GM12878 (cell line): ENCODE measurements around the gene VEZF1. TPM values are rescaled to one million over a fixed set of nuclear protein-coding genes. Genes with fewer than 3 reads are reported as not detected.

Experiments
- ATAC-seq: fragments of 200-7000 bp; cut with Tn5 transposase; 3 replicates; pipeline ENCODE4 v1.9.1; 2020; ENCODE audit warnings: mild to moderate bottlenecking, moderate library complexity
- BruUV-seq: library from RNA; stranded (reverse); fragments of 400-500 nt; replicated peaks from 2 replicates; lab custom pipeline; 2021; lab: Mats Ljungman, UMichigan
- CTCF ChIA-PET: fragments of 300-600 bp; sonication (Branson Sonifier 250); formaldehyde crosslinking; extraction: SDS; loops from one replicate; lab custom pipeline; 2021; ENCODE audit warnings: inconsistent platforms; lab: Yijun Ruan, JAX
- POLR2A ChIA-PET: fragments of 350-600 bp; formaldehyde crosslinking; extraction: SDS; loops from one replicate; lab custom pipeline; 2021; ENCODE audit warnings: inconsistent platforms; lab: Charles Lee
- RAD21 ChIA-PET: fragments of 300-600 bp; sonication (Branson Sonifier 250); formaldehyde crosslinking; loops from one replicate; lab custom pipeline; 2023; ENCODE audit warnings: antibody characterized with exemption; ENCODE audit not compliant: unreplicated experiment; lab: Charles Lee
- SMC1A ChIA-PET: fragments of 300-600 bp; sonication (Branson Sonifier 250); formaldehyde crosslinking; loops from one replicate; lab custom pipeline; 2023; ENCODE audit not compliant: unreplicated experiment, uncharacterized antibody; lab: Charles Lee
- DNase-seq: peaks from one replicate; pipeline ENCODE4 v3.0.0-alpha.2; 2011; ENCODE audit warnings: low read depth, low spot score
- FAIRE-seq: peaks from 3 replicates; lab custom pipeline; 2011; peaks lifted over from hg19 to GRCh38; lab: Jason Lieb, UNC
- H2AFZ ChIP-seq: 2 replicates; pipeline ENCODE4 v1.6.0; 2011; ENCODE audit warnings: low read depth, low read length, control low read depth; ENCODE audit not compliant: control insufficient read depth
- H3K27ac ChIP-seq: 2 replicates; pipeline ENCODE4 v1.5.1; 2011; ENCODE audit warnings: control low read depth; ENCODE audit not compliant: control insufficient read depth, insufficient read depth
- H3K27me3 ChIP-seq, 2 experiments: replicated peaks in 1 of 2; 2 replicates each; pipeline versions ENCODE4 v1.6.0 to v1.6.1; 2011; ENCODE audit warnings: low read length in 1 of 2; ENCODE audit not compliant: control insufficient read depth in 2 of 2, insufficient read depth in 2 of 2
- H3K36me3 ChIP-seq, 2 experiments: 2 replicates each; pipeline ENCODE4 v1.5.1; 2011; ENCODE audit warnings: low read length in 1 of 2; ENCODE audit not compliant: control insufficient read depth in 2 of 2, insufficient read depth in 2 of 2
- H3K4me1 ChIP-seq: 2 replicates; pipeline ENCODE4 v1.6.1; 2011; ENCODE audit warnings: mild to moderate bottlenecking, low read length, moderate library complexity, mixed read lengths; ENCODE audit not compliant: control insufficient read depth, insufficient read depth
- H3K4me2 ChIP-seq: 2 replicates; pipeline ENCODE4 v1.6.0; 2011; ENCODE audit warnings: control low read depth; ENCODE audit not compliant: control insufficient read depth, insufficient read depth
- H3K4me3 ChIP-seq: fragments of 200-600 bp; sonication (generic); 2 replicates; pipeline ENCODE4 v1.5.1; 2016
- H3K79me2 ChIP-seq: 2 replicates; pipeline ENCODE4 v1.6.0; 2011; ENCODE audit warnings: low read length; ENCODE audit not compliant: control insufficient read depth, insufficient read depth
- H3K9ac ChIP-seq: 2 replicates; pipeline ENCODE4 v1.8.0; 2011; ENCODE audit warnings: low read length, control low read depth, mixed read lengths; ENCODE audit not compliant: control insufficient read depth, insufficient read depth
- H3K9me3 ChIP-seq: replicated peaks from 3 replicates; pipeline ENCODE4 v1.5.1; 2011; ENCODE audit warnings: mild to moderate bottlenecking, low read length; ENCODE audit not compliant: control insufficient read depth, insufficient read depth
- H4K20me1 ChIP-seq: 2 replicates; pipeline ENCODE4 v1.6.0; 2011; ENCODE audit not compliant: control insufficient read depth, insufficient read depth
- HDAC2 ChIP-seq: fragments of 200-600 bp; sonication (generic); IDR thresholded peaks from 2 replicates; pipeline ENCODE4 v1.6.1; 2017
- HDGF ChIP-seq: fragments of 450-650 bp; IDR thresholded peaks from 2 replicates; pipeline ENCODE4 v1.6.1; 2016; ENCODE audit warnings: antibody characterized with exemption
- IRF3 ChIP-seq: fragments of 450-650 bp; IDR thresholded peaks from 2 replicates; pipeline ENCODE4 v1.6.1; 2014; ENCODE audit warnings: mild to moderate bottlenecking
- NBN ChIP-seq: fragments of 450-650 bp; IDR thresholded peaks from 2 replicates; pipeline ENCODE4 v1.6.1; 2016
- NFYB ChIP-seq: IDR thresholded peaks from 2 replicates; pipeline ENCODE4 v1.6.1; 2011; ENCODE audit warnings: low read depth, mild to moderate bottlenecking, low read length, improper control_type of control experiment, moderate library complexity; ENCODE audit not compliant: insufficient read depth
- WGBS: methylation state at CpG from one replicate; pipeline ENCODE4 v1.1.6; 2016; ENCODE audit warnings: low lambda C conversion rate; ENCODE audit not compliant: insufficient replicate concordance, insufficient coverage; ENCODE audit errors: missing lambda C conversion rate; 5-methylcytosine and 5-hydroxymethylcytosine counted together
- in situ Hi-C: fragments of 300-500 bp; cut with MboI; formaldehyde crosslinking; loops from 9 replicates; pipeline ENCODE4 v1.14.3; 2018; ENCODE audit warnings: mixed read lengths
- intact Hi-C: fragments of 100-400 bp; cut with micrococcal nuclease; formaldehyde crosslinking; loops from one replicate; pipeline ENCODE4 v1.14.2; 2022; ENCODE audit not compliant: unreplicated experiment
- polyA plus RNA-seq, 11 experiments: library from polyadenylated mRNA; depleted of rRNA in 4 of 11; unstranded in 6 of 11; stranded (reverse) in 5 of 11; fragments of >200 nt; fragmentation: Nextera tagmentation in 4 of 11; fragmentation: Illumina TruSeq in 1 of 11; extraction: Ambion mirVana in 4 of 11; extraction: Trizol in 1 of 11; gene quantifications; 1 replicate in 1 of 11; 2 replicates in 10 of 11; pipeline versions ENCODE4 v1.2.1 to v1.2.3, GENCODE V29; 2011 to 2016; ENCODE audit warnings: inconsistent platforms in 2 of 11, missing spikeins in 2 of 11, low read depth in 1 of 11
- total RNA-seq, 4 experiments: library from RNA; depleted of rRNA in 3 of 4; stranded (reverse); fragments of >200 nt in 3 of 4; fragmentation: Illumina TruSeq in 1 of 4; extraction: Trizol in 1 of 4; gene quantifications; 2 replicates each; pipeline versions ENCODE4 v1.2.1 to v1.2.3, GENCODE V29; 2013 to 2021
- TF ChIP-seq, protein P1 (sequence below): fragments of 450-650 bp; IDR thresholded peaks from 2 replicates; pipeline ENCODE4 v1.6.1; 2016; ENCODE audit warnings: mild to moderate bottlenecking, moderate library complexity, borderline replicate concordance
- TF ChIP-seq, protein P2 (sequence below): IDR thresholded peaks from 2 replicates; pipeline ENCODE4 v1.6.1; 2012; ENCODE audit warnings: mild to moderate bottlenecking, low read depth, low read length

The VEZF1 gene
- total and polyA plus RNA-seq, 10 of the 15 experiments (the other 5 are each of a cell fraction or from before 2014, with no cell fraction given), result 9.5 to 28.2 (median 20.3) TPM

- Histone ChIP-seq H3K9me3 (no peaks in the 10 kb centered on the region), H3K4me2 (no peak overlapping the region), H3K79me2 (no peaks in the 10 kb centered on the region; the same call in none of the 2 replicates), H3K4me3 (no peak overlapping the region), H3K36me3 (peaks cover 0 to 21% of the 10 kb centered on the region in 2 experiments; a peak in 2 of 4 replicates), H3K27ac (no peak overlapping the region), H2AFZ (no peak overlapping the region), H4K20me1 (no peaks in the 10 kb centered on the region), H3K27me3 (no peaks in the 10 kb centered on the region), H3K9ac (no peak overlapping the region), H3K4me1 (no peaks in the 10 kb centered on the region)
- DNase-seq, result no peak
- intact Hi-C loops, result no loop called here
- ChIA-PET CTCF (interaction anchor here (0.7 to 8.8 kb wide), 13 partner anchors 13 to 131 kb away, joined by 3 to 195 read pairs (median 4); partner anchors contain the start of gene SRSF1), RAD21 (interaction anchor here (0.7 to 2.4 kb wide), 7 partner anchors 13 to 122 kb away, joined by 3 to 10 read pairs (median 4); partner anchors contain the start of gene CUEDC1), SMC1A (interaction anchor here (0.8 to 9.3 kb wide), 13 partner anchors 10 to 121 kb away, joined by 3 to 114 read pairs (median 7); no protein-coding TSS in a partner anchor), POLR2A (interaction anchor here (0.6 to 1.8 kb wide), 5 partner anchors 11 to 33 kb away, joined by 3 to 5 read pairs (median 4); partner anchors contain the start of gene SRSF1)
- in situ Hi-C loops, result no loop called here
- no peak for FAIRE-seq
- 97% methylated on average over 4 of the region's 4 CpGs for WGBS
- no peak for ATAC-seq
- BruUV-seq, result no TSS peak
- TF ChIP-seq HDGF, result no peak
- TF ChIP-seq HDAC2, result no peak
Observed at GRCh38 chr17:57980522-57980921, 7.5 kb downstream of the VEZF1 start.

- H3K4me1 ChIP-seq, result no peaks in the 10 kb centered on the region
- H4K20me1 ChIP-seq, result no peaks in the 10 kb centered on the region
- H3K9ac ChIP-seq, result no peak overlapping the region
- 100% methylated on average over 1 of the region's 1 CpG for WGBS
- in situ Hi-C loops (no loop called here), intact Hi-C loops (no loop called here)
- H2AFZ ChIP-seq, result no peak overlapping the region
- no TSS peak for BruUV-seq
- H3K4me2 ChIP-seq, result no peak overlapping the region
- no peak overlapping the region for H3K4me3 ChIP-seq
- no peaks in the 10 kb centered on the region for H3K27me3 ChIP-seq
- FAIRE-seq (no peak), DNase-seq (no peak), ATAC-seq (no peak)
- POLR2A ChIA-PET, result interaction anchor here (0.7 to 1.2 kb wide), 2 partner anchors 79 to 134 kb away, joined by 3 to 6 read pairs; no protein-coding TSS in a partner anchor
- SMC1A ChIA-PET, result interaction anchor here (0.7 to 9.3 kb wide), 5 partner anchors 18 to 118 kb away, joined by 3 to 114 read pairs (median 3); no protein-coding TSS in a partner anchor
- no peaks in the 10 kb centered on the region for H3K9me3 ChIP-seq
- H3K79me2 ChIP-seq, result no peaks in the 10 kb centered on the region; the same call in none of the 2 replicates
- no peak overlapping the region for H3K27ac ChIP-seq
- RAD21 ChIA-PET, result no interaction called here
- CTCF ChIA-PET, result interaction anchor here (1.4 to 8.8 kb wide), 3 partner anchors 19 to 119 kb away, joined by 3 to 195 read pairs (median 4); no protein-coding TSS in a partner anchor
- H3K36me3 ChIP-seq, result peaks cover 4 to 31% of the 10 kb centered on the region in 2 experiments
- TF ChIP-seq NFYB (no peak), IRF3 (no peak), NBN (no peak)
- TF ChIP-seq, protein P1, sequence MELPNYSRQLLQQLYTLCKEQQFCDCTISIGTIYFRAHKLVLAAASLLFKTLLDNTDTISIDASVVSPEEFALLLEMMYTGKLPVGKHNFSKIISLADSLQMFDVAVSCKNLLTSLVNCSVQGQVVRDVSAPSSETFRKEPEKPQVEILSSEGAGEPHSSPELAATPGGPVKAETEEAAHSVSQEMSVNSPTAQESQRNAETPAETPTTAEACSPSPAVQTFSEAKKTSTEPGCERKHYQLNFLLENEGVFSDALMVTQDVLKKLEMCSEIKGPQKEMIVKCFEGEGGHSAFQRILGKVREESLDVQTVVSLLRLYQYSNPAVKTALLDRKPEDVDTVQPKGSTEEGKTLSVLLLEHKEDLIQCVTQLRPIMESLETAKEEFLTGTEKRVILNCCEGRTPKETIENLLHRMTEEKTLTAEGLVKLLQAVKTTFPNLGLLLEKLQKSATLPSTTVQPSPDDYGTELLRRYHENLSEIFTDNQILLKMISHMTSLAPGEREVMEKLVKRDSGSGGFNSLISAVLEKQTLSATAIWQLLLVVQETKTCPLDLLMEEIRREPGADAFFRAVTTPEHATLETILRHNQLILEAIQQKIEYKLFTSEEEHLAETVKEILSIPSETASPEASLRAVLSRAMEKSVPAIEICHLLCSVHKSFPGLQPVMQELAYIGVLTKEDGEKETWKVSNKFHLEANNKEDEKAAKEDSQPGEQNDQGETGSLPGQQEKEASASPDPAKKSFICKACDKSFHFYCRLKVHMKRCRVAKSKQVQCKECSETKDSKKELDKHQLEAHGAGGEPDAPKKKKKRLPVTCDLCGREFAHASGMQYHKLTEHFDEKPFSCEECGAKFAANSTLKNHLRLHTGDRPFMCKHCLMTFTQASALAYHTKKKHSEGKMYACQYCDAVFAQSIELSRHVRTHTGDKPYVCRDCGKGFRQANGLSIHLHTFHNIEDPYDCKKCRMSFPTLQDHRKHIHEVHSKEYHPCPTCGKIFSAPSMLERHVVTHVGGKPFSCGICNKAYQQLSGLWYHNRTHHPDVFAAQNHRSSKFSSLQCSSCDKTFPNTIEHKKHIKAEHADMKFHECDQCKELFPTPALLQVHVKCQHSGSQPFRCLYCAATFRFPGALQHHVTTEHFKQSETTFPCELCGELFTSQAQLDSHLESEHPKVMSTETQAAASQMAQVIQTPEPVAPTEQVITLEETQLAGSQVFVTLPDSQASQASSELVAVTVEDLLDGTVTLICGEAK, result no peak
- TF ChIP-seq, protein P2, sequence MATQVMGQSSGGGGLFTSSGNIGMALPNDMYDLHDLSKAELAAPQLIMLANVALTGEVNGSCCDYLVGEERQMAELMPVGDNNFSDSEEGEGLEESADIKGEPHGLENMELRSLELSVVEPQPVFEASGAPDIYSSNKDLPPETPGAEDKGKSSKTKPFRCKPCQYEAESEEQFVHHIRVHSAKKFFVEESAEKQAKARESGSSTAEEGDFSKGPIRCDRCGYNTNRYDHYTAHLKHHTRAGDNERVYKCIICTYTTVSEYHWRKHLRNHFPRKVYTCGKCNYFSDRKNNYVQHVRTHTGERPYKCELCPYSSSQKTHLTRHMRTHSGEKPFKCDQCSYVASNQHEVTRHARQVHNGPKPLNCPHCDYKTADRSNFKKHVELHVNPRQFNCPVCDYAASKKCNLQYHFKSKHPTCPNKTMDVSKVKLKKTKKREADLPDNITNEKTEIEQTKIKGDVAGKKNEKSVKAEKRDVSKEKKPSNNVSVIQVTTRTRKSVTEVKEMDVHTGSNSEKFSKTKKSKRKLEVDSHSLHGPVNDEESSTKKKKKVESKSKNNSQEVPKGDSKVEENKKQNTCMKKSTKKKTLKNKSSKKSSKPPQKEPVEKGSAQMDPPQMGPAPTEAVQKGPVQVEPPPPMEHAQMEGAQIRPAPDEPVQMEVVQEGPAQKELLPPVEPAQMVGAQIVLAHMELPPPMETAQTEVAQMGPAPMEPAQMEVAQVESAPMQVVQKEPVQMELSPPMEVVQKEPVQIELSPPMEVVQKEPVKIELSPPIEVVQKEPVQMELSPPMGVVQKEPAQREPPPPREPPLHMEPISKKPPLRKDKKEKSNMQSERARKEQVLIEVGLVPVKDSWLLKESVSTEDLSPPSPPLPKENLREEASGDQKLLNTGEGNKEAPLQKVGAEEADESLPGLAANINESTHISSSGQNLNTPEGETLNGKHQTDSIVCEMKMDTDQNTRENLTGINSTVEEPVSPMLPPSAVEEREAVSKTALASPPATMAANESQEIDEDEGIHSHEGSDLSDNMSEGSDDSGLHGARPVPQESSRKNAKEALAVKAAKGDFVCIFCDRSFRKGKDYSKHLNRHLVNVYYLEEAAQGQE, result no peak
Observed at GRCh38 chr17:57979076-57979475, 9.0 kb downstream of the VEZF1 start.
